ENCODE measurements around the gene TXNRD1.

DNA sequence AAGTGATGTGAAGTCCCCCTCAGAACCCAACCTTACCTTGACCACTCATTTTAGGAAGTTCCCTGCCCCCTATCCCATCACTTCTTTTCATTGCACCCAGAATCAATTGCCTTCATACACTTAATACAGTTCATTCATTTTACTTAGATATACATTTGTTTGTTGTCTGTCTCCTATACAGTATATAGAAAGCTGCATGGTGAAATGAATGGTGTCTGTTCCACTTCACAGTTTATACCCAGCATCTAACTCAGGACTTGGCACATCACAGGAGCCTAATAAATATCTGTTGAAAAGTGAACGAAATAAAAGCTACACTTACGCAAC is 38.3 kb upstream of the TXNRD1 start:
- TF ChIP-seq, protein P1, sequence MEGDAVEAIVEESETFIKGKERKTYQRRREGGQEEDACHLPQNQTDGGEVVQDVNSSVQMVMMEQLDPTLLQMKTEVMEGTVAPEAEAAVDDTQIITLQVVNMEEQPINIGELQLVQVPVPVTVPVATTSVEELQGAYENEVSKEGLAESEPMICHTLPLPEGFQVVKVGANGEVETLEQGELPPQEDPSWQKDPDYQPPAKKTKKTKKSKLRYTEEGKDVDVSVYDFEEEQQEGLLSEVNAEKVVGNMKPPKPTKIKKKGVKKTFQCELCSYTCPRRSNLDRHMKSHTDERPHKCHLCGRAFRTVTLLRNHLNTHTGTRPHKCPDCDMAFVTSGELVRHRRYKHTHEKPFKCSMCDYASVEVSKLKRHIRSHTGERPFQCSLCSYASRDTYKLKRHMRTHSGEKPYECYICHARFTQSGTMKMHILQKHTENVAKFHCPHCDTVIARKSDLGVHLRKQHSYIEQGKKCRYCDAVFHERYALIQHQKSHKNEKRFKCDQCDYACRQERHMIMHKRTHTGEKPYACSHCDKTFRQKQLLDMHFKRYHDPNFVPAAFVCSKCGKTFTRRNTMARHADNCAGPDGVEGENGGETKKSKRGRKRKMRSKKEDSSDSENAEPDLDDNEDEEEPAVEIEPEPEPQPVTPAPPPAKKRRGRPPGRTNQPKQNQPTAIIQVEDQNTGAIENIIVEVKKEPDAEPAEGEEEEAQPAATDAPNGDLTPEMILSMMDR (IDR thresholded peaks at IDR 0.05): no peak
- TF ChIP-seq POLR2A (IDR thresholded peaks at IDR 0.05): no peak
